HCT116 (cell line): Measurements from ENCODE around the gene POFUT1. TPM values are rescaled to one million over a fixed set of nuclear protein-coding genes. Genes with fewer than 3 reads are reported as not detected.

Experiments used
- ATAC-seq: fragments of 200-7000 bp; cut with Tn5 transposase; 2 replicates; pipeline ENCODE4 v1.9.1; 2020; ENCODE audit warnings: mild to moderate bottlenecking, moderate library complexity
- BruUV-seq: library from RNA; stranded (reverse); fragments of 400-500 nt; replicated peaks from 2 replicates; lab custom pipeline; 2021; lab: Mats Ljungman, UMichigan
- CTCF ChIA-PET: fragments of 300-600 bp; sonication (Branson Sonifier 250); formaldehyde crosslinking; loops from one replicate; lab custom pipeline; 2021; ENCODE audit warnings: antibody characterized with exemption; lab: Charles Lee
- POLR2A ChIA-PET: fragments of 300-600, 350-600 bp; sonication (Branson Sonifier 250); formaldehyde crosslinking; loops from one replicate; lab custom pipeline; 2021; ENCODE audit warnings: antibody characterized with exemption; lab: Charles Lee
- RAD21 ChIA-PET, 2 experiments: fragments of 300-600 bp; sonication (Branson Sonifier 250); formaldehyde crosslinking; loops; one replicate each; lab custom pipeline; 2023; ENCODE audit warnings: low total read pairs in 2 of 2; ENCODE audit not compliant: uncharacterized antibody in 2 of 2, unreplicated experiment in 2 of 2, low non-redundant PET in 1 of 2; lab: Charles Lee
- DNase-seq: peaks from one replicate; pipeline ENCODE4 v3.0.0-alpha.2; 2010; ENCODE audit warnings: low read depth, low spot score
- H2AFZ ChIP-seq: fragments of 200-600 bp; shearing (Covaris generic), sonication (generic); 2 replicates; pipeline ENCODE4 v1.6.1; 2017; ENCODE audit warnings: low read depth, mixed run types, mixed read lengths, antibody characterized with exemption, low read length; ENCODE audit not compliant: poor library complexity, severe bottlenecking
- H3K27ac ChIP-seq: 2 replicates; pipeline ENCODE4 v1.5.1; 2012; ENCODE audit warnings: low read depth, low read length
- H3K27me3 ChIP-seq: fragments of 200-600 bp; sonication (generic); 2 replicates; pipeline ENCODE4 v1.6.1; 2016; ENCODE audit warnings: mixed run types, low read length, mixed read lengths; ENCODE audit not compliant: insufficient read depth
- H3K36me3 ChIP-seq, 2 experiments: fragments of 200-500 bp in 1 of 2; fragments of 200-600 bp in 1 of 2; sonication (Bioruptor generic) in 1 of 2; sonication (generic) in 1 of 2; 2 replicates each; pipeline versions ENCODE4 v1.5.1 to v1.6.1; 2014 to 2016; ENCODE audit warnings: low read length in 2 of 2, inconsistent platforms in 1 of 2, mixed read lengths in 1 of 2, mixed run types in 1 of 2; ENCODE audit not compliant: insufficient read depth in 2 of 2, control insufficient read depth in 1 of 2
- H3K4me1 ChIP-seq, 2 experiments: fragments of 200-600 bp in 1 of 2; sonication (generic) in 1 of 2; 2 replicates each; pipeline versions ENCODE4 v1.5.1 to v1.6.1; 2012 to 2017; ENCODE audit warnings: low read length in 2 of 2, inconsistent platforms in 1 of 2, mild to moderate bottlenecking in 1 of 2, mixed read lengths in 1 of 2, mixed run types in 1 of 2, moderate library complexity in 1 of 2; ENCODE audit not compliant: insufficient read depth in 2 of 2, control insufficient read depth in 1 of 2
- H3K4me2 ChIP-seq: fragments of 200-600 bp; sonication (generic); 2 replicates; pipeline ENCODE4 v1.6.1; 2017; ENCODE audit warnings: mixed run types, low read length, mixed read lengths
- H3K4me3 ChIP-seq, 2 experiments: fragments of 200-600 bp in 1 of 2; sonication (generic) in 1 of 2; replicated peaks in 1 of 2; 2 replicates each; pipeline ENCODE4 v1.5.1; 2011 to 2016; ENCODE audit warnings: low read length in 2 of 2, control low read depth in 1 of 2, low read depth in 1 of 2, mild to moderate bottlenecking in 1 of 2, mixed read lengths in 1 of 2, mixed run types in 1 of 2
- H3K79me2 ChIP-seq: fragments of 200-600 bp; sonication (generic); 2 replicates; pipeline ENCODE4 v1.6.1; 2017; ENCODE audit warnings: mild to moderate bottlenecking, mixed run types, low read length, moderate library complexity, mixed read lengths; ENCODE audit not compliant: insufficient read depth
- H3K9ac ChIP-seq: fragments of 200-600 bp; sonication (generic); 2 replicates; pipeline ENCODE4 v1.6.1; 2016; ENCODE audit warnings: low read length, mixed read lengths
- H3K9me2 ChIP-seq: fragments of 200-600 bp; sonication (generic), shearing (Covaris generic); 2 replicates; pipeline ENCODE4 v1.6.1; 2017; ENCODE audit warnings: mixed run types, mild to moderate bottlenecking, moderate library complexity; ENCODE audit not compliant: insufficient read depth
- H3K9me3 ChIP-seq, 2 experiments: fragments of 200-500 bp in 1 of 2; fragments of 200-600 bp in 1 of 2; sonication (Bioruptor generic) in 1 of 2; sonication (generic) in 1 of 2; 2 replicates each; pipeline ENCODE4 v1.6.1; 2014 to 2017; ENCODE audit warnings: low read length in 2 of 2, mixed read lengths in 2 of 2, inconsistent platforms in 1 of 2, low read depth in 1 of 2, mild to moderate bottlenecking in 1 of 2, mixed run types in 1 of 2, moderate library complexity in 1 of 2; ENCODE audit not compliant: control insufficient read depth in 1 of 2, insufficient read depth in 1 of 2
- H4K20me1 ChIP-seq: fragments of 200-600 bp; sonication (generic), shearing (Covaris generic); 2 replicates; pipeline ENCODE4 v1.6.1; 2017; ENCODE audit warnings: mixed run types, mild to moderate bottlenecking, moderate library complexity; ENCODE audit not compliant: insufficient read depth
- CEBPB ChIP-seq: IDR thresholded peaks from 2 replicates; pipeline ENCODE4 v1.6.1; 2012; ENCODE audit warnings: low read depth
- CTCF ChIP-seq, 3 experiments: fragments of 200-600 bp in 1 of 3; sonication (generic) in 1 of 3; IDR thresholded peaks in 2 of 3; conservative IDR thresholded peaks in 1 of 3; 2 replicates each; pipeline ENCODE4 v1.5.1; 2012 to 2017; ENCODE audit warnings: low read depth in 2 of 3, low read length in 2 of 3, antibody characterized with exemption in 1 of 3, borderline replicate concordance in 1 of 3, control low read depth in 1 of 3, mild to moderate bottlenecking in 1 of 3, mixed read lengths in 1 of 3, mixed run types in 1 of 3, moderate library complexity in 1 of 3; ENCODE audit not compliant: insufficient read depth in 1 of 3
- EGR1 ChIP-seq: IDR thresholded peaks from 2 replicates; pipeline ENCODE4 v1.6.1; 2012; ENCODE audit warnings: low read depth
- ELF1 ChIP-seq: IDR thresholded peaks from 2 replicates; pipeline ENCODE4 v1.6.1; 2012; ENCODE audit warnings: low read depth, borderline replicate concordance
- EZH2 ChIP-seq: fragments of 200-600 bp; sonication (generic); IDR thresholded peaks from 2 replicates; pipeline ENCODE4 v1.6.1; 2017; ENCODE audit warnings: antibody characterized with exemption, mixed run types
- EZH2phosphoT487 ChIP-seq: fragments of 200-600 bp; IDR thresholded peaks from 2 replicates; pipeline ENCODE4 v1.6.1; 2018; ENCODE audit warnings: antibody characterized with exemption, borderline replicate concordance
- FOSL1 ChIP-seq: IDR thresholded peaks from 2 replicates; pipeline ENCODE4 v1.6.1; 2012; ENCODE audit warnings: low read depth
- JUND ChIP-seq: IDR thresholded peaks from 2 replicates; pipeline ENCODE4 v1.6.1; 2012
- MAX ChIP-seq: IDR thresholded peaks from 2 replicates; pipeline ENCODE4 v1.6.1; 2012
- POLR2A ChIP-seq: IDR thresholded peaks from 2 replicates; pipeline ENCODE4 v1.7.0; 2011; ENCODE audit warnings: borderline replicate concordance; ENCODE audit not compliant: insufficient read depth, insufficient read length; ENCODE audit errors: extremely low read depth
- POLR2AphosphoS5 ChIP-seq: IDR thresholded peaks from 2 replicates; pipeline ENCODE4 v1.6.1; 2011; ENCODE audit warnings: mild to moderate bottlenecking, low read depth, low read length, moderate library complexity
- REST ChIP-seq: IDR thresholded peaks from 2 replicates; pipeline ENCODE4 v1.6.1; 2012; ENCODE audit warnings: low read depth
- SIN3A ChIP-seq: IDR thresholded peaks from 2 replicates; pipeline ENCODE4 v1.6.1; 2012; ENCODE audit warnings: low read depth
- SRF ChIP-seq: IDR thresholded peaks from 2 replicates; pipeline ENCODE4 v1.6.1; 2012; ENCODE audit warnings: low read depth
- TCF7L2 ChIP-seq: IDR thresholded peaks from 2 replicates; pipeline ENCODE4 v1.7.0; 2011; ENCODE audit warnings: borderline replicate concordance, inconsistent platforms; ENCODE audit not compliant: insufficient read depth, insufficient read length; ENCODE audit errors: extremely low read depth
- YY1 ChIP-seq: IDR thresholded peaks from 2 replicates; pipeline ENCODE4 v1.6.1; 2011; ENCODE audit warnings: low read length, low read depth, moderate library complexity, mild to moderate bottlenecking; ENCODE audit not compliant: insufficient replicate concordance; ENCODE audit errors: extremely low read depth
- ZNF274 ChIP-seq: fragments of 200-500 bp; sonication (Bioruptor generic); IDR thresholded peaks from 2 replicates; pipeline ENCODE4 v1.6.1; 2014; ENCODE audit warnings: mild to moderate bottlenecking, low read depth, low read length, inconsistent platforms
- intact Hi-C: fragments of 100-400 bp; cut with micrococcal nuclease; formaldehyde crosslinking; loops from 2 replicates; pipeline ENCODE4 v1.10.0; 2022
- total RNA-seq: library from RNA; stranded (reverse); gene quantifications from one replicate; pipeline ENCODE4 v1.2.1, GENCODE V29; 2021; ENCODE audit not compliant: unreplicated experiment

POFUT1 gene
- total RNA-seq, 1 experiment from 2014 or later: 34.5 TPM

- POLR2A ChIA-PET: no interaction called here
- no peaks in the 10 kb centered on the region for H3K9me3 ChIP-seq
- H4K20me1 ChIP-seq: no peaks in the 10 kb centered on the region
- H3K36me3 ChIP-seq: peaks cover 25 to 28% of the 10 kb centered on the region in 2 experiments
- no peaks in the 10 kb centered on the region for H3K9me2 ChIP-seq
- CTCF ChIA-PET: no interaction called here
- H3K9ac ChIP-seq: no peak overlapping the region
- RAD21 ChIA-PET: no interaction called here
- BruUV-seq: no TSS peak
- H3K4me3 ChIP-seq: no peak overlapping the region
- no peak overlapping the region for H3K27ac ChIP-seq
- no peak for TF ChIP-seq EGR1
- TF ChIP-seq ELF1: no peak
- TF ChIP-seq FOSL1: no peak
- TF ChIP-seq MAX: no peak
- TF ChIP-seq JUND: no peak
- no peak for TF ChIP-seq ZNF274
- no peak for TF ChIP-seq TCF7L2
- no peak for TF ChIP-seq CTCF (IDR thresholded peaks at IDR 0.05 in 2 of 3, conservative IDR thresholded peaks at IDR 0.05 in 1 of 3; ENCODE audit: borderline replicate concordance in 1 of 3, insufficient read depth in 1 of 3, low read depth in 2 of 3, low read length in 2 of 3)
- TF ChIP-seq CEBPB: no peak
- TF ChIP-seq POLR2A: no peak
- TF ChIP-seq REST: no peak
- TF ChIP-seq SIN3A: no peak
- no peak for TF ChIP-seq EZH2
- TF ChIP-seq POLR2AphosphoS5: no peak
- TF ChIP-seq YY1: no peak
- TF ChIP-seq EZH2phosphoT487: no peak
- no peak for TF ChIP-seq SRF
- intact Hi-C loops: no loop called here
- no peak overlapping the region for H3K4me2 ChIP-seq
- ATAC-seq (no peak), DNase-seq (no peak)
- no peaks in the 10 kb centered on the region for H3K4me1 ChIP-seq
- H2AFZ ChIP-seq: no peak overlapping the region
- no peaks in the 10 kb centered on the region for H3K27me3 ChIP-seq
- no peaks in the 10 kb centered on the region for H3K79me2 ChIP-seq
These were observed 23.0 kb downstream of the POFUT1 start for GRCh38 chr20:32230707-32231106.
